Measurements from ENCODE around the gene MIEF1. TPM values are rescaled to one million over a fixed set of nuclear protein-coding genes. Genes with fewer than 3 reads are reported as not detected.
"Not testable (repeated sequence)": the region's sequence is repeated elsewhere in the genome, so short reads cannot be mapped to it uniquely, and the experiment has no call there.

MIEF1 gene
- total RNA-seq, 1 donor from 2014 or later = 23.0 TPM

GRCh38 chr22:39520226-39521105 lies 18.4 kb downstream of the MIEF1 start, which contains the start of gene ATF4:
TSS of gene ATF4 (plus strand) at chr22:39520562. CDS start at chr22:39521446, 884 bp downstream.
- Mint-ChIP-seq H3K27me3 (ENCODE audit: low read depth) (no peaks in the 10 kb centered on the region), H3K4me1 (ENCODE audit: low read depth) (peaks cover 48% of the 10 kb centered on the region)

GRCh38 chr22:39521106-39521885 lies 19.2 kb downstream of the MIEF1 start:
- not testable (repeated sequence) for H3K9me3 Mint-ChIP-seq (ENCODE audit: low read depth); DNase-seq (ENCODE audit: low spot score); H3K27me3 Mint-ChIP-seq (ENCODE audit: low read depth)
- Mint-ChIP-seq H3K4me1 (ENCODE audit: low read depth) (peaks cover 52% of the 10 kb centered on the region), H3K36me3 (ENCODE audit: low read depth) (peaks cover 33% of the 10 kb centered on the region), H3K4me3 (ENCODE audit: unreplicated experiment) (peak overlapping the region; percentile 90), H3K27ac (ENCODE audit: unreplicated experiment) (peak overlapping the region; percentile 99)

More at GRCh38 chr22:39520226-39521105, 18.4 kb downstream of the MIEF1 start, which contains the start of gene ATF4:
- no peaks in the 10 kb centered on the region for H3K9me3 Mint-ChIP-seq (ENCODE audit: low read depth)
- no peak for TF ChIP-seq CTCF (IDR thresholded peaks at IDR 0.05)
- H3K27ac Mint-ChIP-seq (ENCODE audit: unreplicated experiment) = peak within 1 kb of the TSS; percentile 99
- peak within 1 kb of the TSS; percentile 90 for H3K4me3 Mint-ChIP-seq (ENCODE audit: unreplicated experiment)
- H3K36me3 Mint-ChIP-seq (ENCODE audit: low read depth) = peaks cover 36% of the 10 kb centered on the region
- no peak for DNase-seq (ENCODE audit: low spot score)

- H3K27ac Mint-ChIP-seq (ENCODE audit: unreplicated experiment) = peak overlapping the region; percentile 99
- peaks cover 32% of the 10 kb centered on the region for H3K36me3 Mint-ChIP-seq (ENCODE audit: low read depth)
- peak overlapping the region; percentile 90 for H3K4me3 Mint-ChIP-seq (ENCODE audit: unreplicated experiment)
- not testable (repeated sequence) for H3K27me3 Mint-ChIP-seq (ENCODE audit: low read depth); H3K9me3 Mint-ChIP-seq (ENCODE audit: low read depth); DNase-seq (ENCODE audit: low spot score)
- peaks cover 55% of the 10 kb centered on the region for H3K4me1 Mint-ChIP-seq (ENCODE audit: low read depth)
Observed at GRCh38 chr22:39522091-39522490, 20.0 kb downstream of the MIEF1 start.

GRCh38 chr22:39522567-39523300 lies 20.6 kb downstream of the MIEF1 start:
- H3K4me3 Mint-ChIP-seq (ENCODE audit: unreplicated experiment) = peak overlapping the region; percentile 90
- peaks cover 54% of the 10 kb centered on the region for H3K4me1 Mint-ChIP-seq (ENCODE audit: low read depth)
- peak overlapping the region; percentile 99 for H3K27ac Mint-ChIP-seq (ENCODE audit: unreplicated experiment)
- TF ChIP-seq CTCF (IDR thresholded peaks at IDR 0.05) = no peak
- no peaks in the 10 kb centered on the region for H3K27me3 Mint-ChIP-seq (ENCODE audit: low read depth)
- DNase-seq (ENCODE audit: low spot score) = no peak
- no peaks in the 10 kb centered on the region for H3K9me3 Mint-ChIP-seq (ENCODE audit: low read depth)
- H3K36me3 Mint-ChIP-seq (ENCODE audit: low read depth) = peaks cover 32% of the 10 kb centered on the region

GRCh38 chr22:39524089-39524752 lies 22.1 kb downstream of the MIEF1 start:
- Mint-ChIP-seq H3K4me3 (ENCODE audit: unreplicated experiment) (peak overlapping the region; percentile 18), H3K36me3 (ENCODE audit: low read depth) (peaks cover 32% of the 10 kb centered on the region), H3K9me3 (ENCODE audit: low read depth) (no peaks in the 10 kb centered on the region), H3K4me1 (ENCODE audit: low read depth) (peaks cover 49% of the 10 kb centered on the region), H3K27ac (ENCODE audit: unreplicated experiment) (peak overlapping the region; percentile 32), H3K27me3 (ENCODE audit: low read depth) (no peaks in the 10 kb centered on the region)
- DNase-seq (ENCODE audit: low spot score) = no peak
- no peak for TF ChIP-seq CTCF (IDR thresholded peaks at IDR 0.05)
